ENCODE results near the gene BAZ1A.

BAZ1A gene

GRCh38 chr14:34723867-34724266 lies 151.3 kb downstream of the BAZ1A start:
- Histone ChIP-seq H2BK120ac (ENCODE audit: low read depth, low read length) (no peak overlapping the region), H2AK5ac (ENCODE audit: low read length) (no peak overlapping the region), H3K4me2 (ENCODE audit: low read length) (no peak overlapping the region), H3K36me3 (ENCODE audit: control insufficient read depth, insufficient read depth, low read length) (no peaks in the 10 kb centered on the region), H3K9ac (ENCODE audit: low read length) (no peak overlapping the region), H3K4me1 (ENCODE audit: control insufficient read depth, low read depth, low read length) (no peaks in the 10 kb centered on the region), H4K5ac (ENCODE audit: low read length) (no peak overlapping the region), H3K18ac (ENCODE audit: low read length) (no peak overlapping the region), H3K4ac (ENCODE audit: low read depth, low read length) (no peak overlapping the region), H3K4me3 (ENCODE audit: low read length) (no peak overlapping the region), H2BK5ac (ENCODE audit: low read length) (no peak overlapping the region), H3K23ac (ENCODE audit: low read length) (no peak overlapping the region), H3K27ac (ENCODE audit: low read depth, low read length) (no peak overlapping the region), H2BK15ac (replicated peaks; ENCODE audit: low read depth) (no peak overlapping the region), H3K79me1 (ENCODE audit: low read length) (no peaks in the 10 kb centered on the region), H3K27me3 (ENCODE audit: insufficient read depth, low read length, poor library complexity) (no peaks in the 10 kb centered on the region), H3K79me2 (ENCODE audit: control insufficient read depth, insufficient read depth, low read length) (no peaks in the 10 kb centered on the region), H4K8ac (ENCODE audit: low read depth, low read length) (no peak overlapping the region), H3K56ac (ENCODE audit: low read length) (no peak overlapping the region)
- no CpG with 5 or more reads among the region's 3 CpGs for WGBS (ENCODE audit: extremely low coverage, insufficient coverage, low lambda C conversion rate)
- no peak for DNase-seq

- no peak overlapping the region for H2AK5ac ChIP-seq (ENCODE audit: low read length)
- H4K5ac ChIP-seq (ENCODE audit: low read length), result no peak overlapping the region
- no peak overlapping the region for H2BK5ac ChIP-seq (ENCODE audit: low read length)
- H3K27me3 ChIP-seq (ENCODE audit: insufficient read depth, low read length, poor library complexity), result no peaks in the 10 kb centered on the region
- H3K9ac ChIP-seq (ENCODE audit: low read length), result no peak overlapping the region
- WGBS (ENCODE audit: extremely low coverage, insufficient coverage, low lambda C conversion rate), result no CpG with 5 or more reads among the region's 10 CpGs
- no peaks in the 10 kb centered on the region for H3K79me2 ChIP-seq (ENCODE audit: control insufficient read depth, insufficient read depth, low read length)
- no peak overlapping the region for H3K23ac ChIP-seq (ENCODE audit: low read length)
- no peak overlapping the region for H3K27ac ChIP-seq (ENCODE audit: low read depth, low read length)
- H2BK120ac ChIP-seq (ENCODE audit: low read depth, low read length), result no peak overlapping the region
- no peak overlapping the region for H3K4ac ChIP-seq (ENCODE audit: low read depth, low read length)
- H3K4me2 ChIP-seq (ENCODE audit: low read length), result no peak overlapping the region
- H3K56ac ChIP-seq (ENCODE audit: low read length), result no peak overlapping the region
- no peak overlapping the region for H3K4me3 ChIP-seq (ENCODE audit: low read length)
- no peaks in the 10 kb centered on the region for H3K79me1 ChIP-seq (ENCODE audit: low read length)
- H3K4me1 ChIP-seq (ENCODE audit: control insufficient read depth, low read depth, low read length), result no peaks in the 10 kb centered on the region
- DNase-seq, result peak; percentile 62
- H2BK15ac ChIP-seq (replicated peaks; ENCODE audit: low read depth), result no peak overlapping the region
- no peak overlapping the region for H4K8ac ChIP-seq (ENCODE audit: low read depth, low read length)
- H3K36me3 ChIP-seq (ENCODE audit: control insufficient read depth, insufficient read depth, low read length), result no peaks in the 10 kb centered on the region
- no peak overlapping the region for H3K18ac ChIP-seq (ENCODE audit: low read length)
These were observed 152.2 kb downstream of the BAZ1A start for GRCh38 chr14:34722723-34723545.

DNA sequence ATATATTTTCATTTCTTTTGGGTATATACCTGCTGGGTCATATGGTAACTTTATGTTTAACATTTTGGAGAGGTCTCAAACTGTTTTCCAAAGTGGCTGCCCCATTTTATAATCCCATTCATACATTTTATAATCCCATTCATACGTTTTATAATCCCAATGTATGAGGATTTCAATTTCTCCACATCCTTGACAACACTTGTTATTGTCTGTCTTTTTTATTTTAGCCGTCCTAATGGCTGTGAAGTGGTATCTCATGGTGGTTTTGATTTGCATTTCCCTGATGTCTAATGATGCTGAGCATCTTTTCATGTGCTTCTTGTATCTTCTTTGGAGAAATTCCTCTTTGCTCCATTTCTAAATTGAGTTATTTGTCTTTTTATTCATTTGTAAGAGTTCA lies 154.0 kb downstream of the BAZ1A start:
- no peak overlapping the region for H2BK15ac ChIP-seq (replicated peaks; ENCODE audit: low read depth)
- H3K9ac ChIP-seq (ENCODE audit: low read length), result no peak overlapping the region
- no peak overlapping the region for H4K8ac ChIP-seq (ENCODE audit: low read depth, low read length)
- H3K4ac ChIP-seq (ENCODE audit: low read depth, low read length), result no peak overlapping the region
- no peak overlapping the region for H3K23ac ChIP-seq (ENCODE audit: low read length)
- no peak overlapping the region for H4K5ac ChIP-seq (ENCODE audit: low read length)
- no peak overlapping the region for H2BK120ac ChIP-seq (ENCODE audit: low read depth, low read length)
- no CpG with 5 or more reads among the region's 2 CpGs for WGBS (ENCODE audit: extremely low coverage, insufficient coverage, low lambda C conversion rate)
- H3K27me3 ChIP-seq (ENCODE audit: insufficient read depth, low read length, poor library complexity), result no peaks in the 10 kb centered on the region
- H2BK5ac ChIP-seq (ENCODE audit: low read length), result no peak overlapping the region
- H3K36me3 ChIP-seq (ENCODE audit: control insufficient read depth, insufficient read depth, low read length), result no peaks in the 10 kb centered on the region
- H3K27ac ChIP-seq (ENCODE audit: low read depth, low read length), result no peak overlapping the region
- H3K56ac ChIP-seq (ENCODE audit: low read length), result no peak overlapping the region
- H2AK5ac ChIP-seq (ENCODE audit: low read length), result no peak overlapping the region
- no peak overlapping the region for H3K4me2 ChIP-seq (ENCODE audit: low read length)
- H3K4me3 ChIP-seq (ENCODE audit: low read length), result no peak overlapping the region
- H3K79me1 ChIP-seq (ENCODE audit: low read length), result no peaks in the 10 kb centered on the region
- no peak overlapping the region for H3K18ac ChIP-seq (ENCODE audit: low read length)
- H3K79me2 ChIP-seq (ENCODE audit: control insufficient read depth, insufficient read depth, low read length), result no peaks in the 10 kb centered on the region
- no peaks in the 10 kb centered on the region for H3K4me1 ChIP-seq (ENCODE audit: control insufficient read depth, low read depth, low read length)
- no peak for DNase-seq

GRCh38 chr14:34718750-34719304 lies 156.3 kb downstream of the BAZ1A start:
- H4K5ac ChIP-seq (ENCODE audit: low read length), result no peak overlapping the region
- no peak overlapping the region for H2BK15ac ChIP-seq (replicated peaks; ENCODE audit: low read depth)
- no peaks in the 10 kb centered on the region for H3K4me1 ChIP-seq (ENCODE audit: control insufficient read depth, low read depth, low read length)
- H3K18ac ChIP-seq (ENCODE audit: low read length), result no peak overlapping the region
- no peak overlapping the region for H3K4me3 ChIP-seq (ENCODE audit: low read length)
- H3K27ac ChIP-seq (ENCODE audit: low read depth, low read length), result no peak overlapping the region
- peak; percentile 64 for DNase-seq
- no peak overlapping the region for H3K56ac ChIP-seq (ENCODE audit: low read length)
- no peak overlapping the region for H2BK5ac ChIP-seq (ENCODE audit: low read length)
- no peak overlapping the region for H3K4me2 ChIP-seq (ENCODE audit: low read length)
- WGBS (ENCODE audit: extremely low coverage, insufficient coverage, low lambda C conversion rate), result no CpG with 5 or more reads among the region's 4 CpGs
- no peak overlapping the region for H2AK5ac ChIP-seq (ENCODE audit: low read length)
- H3K23ac ChIP-seq (ENCODE audit: low read length), result no peak overlapping the region
- H3K9ac ChIP-seq (ENCODE audit: low read length), result no peak overlapping the region
- H3K79me1 ChIP-seq (ENCODE audit: low read length), result no peaks in the 10 kb centered on the region
- H4K8ac ChIP-seq (ENCODE audit: low read depth, low read length), result no peak overlapping the region
- H3K36me3 ChIP-seq (ENCODE audit: control insufficient read depth, insufficient read depth, low read length), result no peaks in the 10 kb centered on the region
- no peaks in the 10 kb centered on the region for H3K79me2 ChIP-seq (ENCODE audit: control insufficient read depth, insufficient read depth, low read length)
- H2BK120ac ChIP-seq (ENCODE audit: low read depth, low read length), result no peak overlapping the region
- no peak overlapping the region for H3K4ac ChIP-seq (ENCODE audit: low read depth, low read length)
- H3K27me3 ChIP-seq (ENCODE audit: insufficient read depth, low read length, poor library complexity), result no peaks in the 10 kb centered on the region

DNA sequence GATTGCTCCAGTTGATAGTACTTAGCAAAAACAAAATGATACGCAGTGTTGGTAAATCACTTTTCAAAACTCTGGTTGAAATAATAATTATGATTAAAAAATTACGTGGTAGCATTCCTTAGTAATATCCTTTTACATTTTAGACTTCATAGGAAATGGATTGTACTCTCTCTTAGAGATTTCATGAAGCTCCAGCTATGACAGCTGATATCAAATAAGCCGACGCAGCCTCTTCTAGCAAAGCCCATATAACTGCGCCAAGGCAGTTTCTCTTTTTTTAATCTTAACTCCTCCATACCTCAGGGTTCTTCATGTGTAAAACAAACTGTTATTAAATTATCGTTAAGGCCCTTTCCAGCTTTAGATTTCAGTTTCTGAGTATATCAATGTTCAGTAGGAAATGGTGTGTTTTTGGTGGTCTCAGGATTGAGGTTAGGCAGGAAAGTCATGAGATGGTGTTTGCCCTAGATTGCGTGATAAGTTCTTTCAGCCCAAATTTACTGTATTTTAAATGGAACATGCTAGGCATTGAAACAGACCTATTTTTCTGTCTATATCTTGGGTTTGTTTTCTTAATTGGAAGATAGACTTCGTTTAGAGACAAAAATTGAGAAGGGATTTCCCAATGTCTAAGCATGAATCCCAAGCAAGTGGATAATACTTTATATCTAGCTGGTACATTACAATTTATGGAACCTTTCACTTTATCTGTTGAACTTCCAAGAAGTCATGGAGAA lies 159.9 kb downstream of the BAZ1A start:
- Histone ChIP-seq H3K4ac (ENCODE audit: low read depth, low read length) (no peak overlapping the region), H2BK15ac (replicated peaks; ENCODE audit: low read depth) (no peak overlapping the region), H3K27me3 (ENCODE audit: insufficient read depth, low read length, poor library complexity) (no peaks in the 10 kb centered on the region), H2BK120ac (ENCODE audit: low read depth, low read length) (no peak overlapping the region), H3K9ac (ENCODE audit: low read length) (peak overlapping the region; percentile 69), H3K4me1 (ENCODE audit: control insufficient read depth, low read depth, low read length) (no peaks in the 10 kb centered on the region), H3K4me3 (ENCODE audit: low read length) (no peak overlapping the region), H3K23ac (ENCODE audit: low read length) (no peak overlapping the region), H2AK5ac (ENCODE audit: low read length) (no peak overlapping the region), H3K56ac (ENCODE audit: low read length) (peak overlapping the region; percentile 92), H3K79me1 (ENCODE audit: low read length) (peaks cover 5% of the 10 kb centered on the region), H4K8ac (ENCODE audit: low read depth, low read length) (no peak overlapping the region), H4K5ac (ENCODE audit: low read length) (no peak overlapping the region), H3K27ac (ENCODE audit: low read depth, low read length) (no peak overlapping the region), H3K4me2 (ENCODE audit: low read length) (no peak overlapping the region), H2BK5ac (ENCODE audit: low read length) (no peak overlapping the region), H3K79me2 (ENCODE audit: control insufficient read depth, insufficient read depth, low read length) (peaks cover 2% of the 10 kb centered on the region), H3K18ac (ENCODE audit: low read length) (no peak overlapping the region), H3K36me3 (ENCODE audit: control insufficient read depth, insufficient read depth, low read length) (no peaks in the 10 kb centered on the region)
- WGBS (ENCODE audit: extremely low coverage, insufficient coverage, low lambda C conversion rate), result no CpG with 5 or more reads among the region's 8 CpGs
- no peak for DNase-seq

All from mesendoderm (in vitro differentiated cells).